Hematopoietic multipotent progenitor cell (in vitro differentiated cells): ENCODE measurements around the gene BATF. TPM values are rescaled to one million over a fixed set of nuclear protein-coding genes. Genes with fewer than 3 reads are reported as not detected.

Experiments used
- DNase-seq, 3 donors: peaks; one replicate each; pipeline ENCODE4 v3.0.0-alpha.2; 2011 to 2015; ENCODE audit warnings: low read depth in 2 of 3, low spot score in 2 of 3
- total RNA-seq: library from RNA; depleted of rRNA; stranded (reverse); fragments of >200 nt; gene quantifications from one replicate; pipeline ENCODE4 v1.2.3, GENCODE V29; 2012

Gene BATF
- total RNA-seq, 1 donor: 24.2 TPM

GRCh38 chr14:75559451-75560222 is 37.4 kb downstream of the BATF start:
- DNase-seq: peak in 2 of 3 donors; percentile 63 to 71

- peak in 2 of 3 donors; percentile 25 to 44 for DNase-seq
Observed at GRCh38 chr14:75561013-75561432, 38.8 kb downstream of the BATF start.

DNA sequence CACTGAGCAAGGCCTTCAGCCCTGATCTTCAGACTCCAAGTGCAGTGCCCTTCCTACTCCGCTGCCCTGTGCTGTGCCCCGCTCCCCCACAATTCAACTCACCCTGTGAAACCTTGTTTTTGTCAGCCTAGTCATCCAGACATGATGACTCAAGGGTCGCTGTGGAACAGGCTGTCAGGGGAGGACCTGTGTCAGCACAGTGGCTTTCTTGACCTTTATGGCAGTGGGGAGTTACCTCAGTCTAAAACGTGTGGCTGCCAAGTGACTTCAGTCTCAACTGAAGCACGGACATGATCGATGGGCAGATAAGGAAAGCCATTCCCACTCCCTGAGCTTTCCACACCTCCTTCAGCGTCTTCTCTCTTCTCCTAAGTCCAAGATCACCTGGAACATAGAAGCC is 39.8 kb downstream of the BATF start:
- no peak for DNase-seq

DNA sequence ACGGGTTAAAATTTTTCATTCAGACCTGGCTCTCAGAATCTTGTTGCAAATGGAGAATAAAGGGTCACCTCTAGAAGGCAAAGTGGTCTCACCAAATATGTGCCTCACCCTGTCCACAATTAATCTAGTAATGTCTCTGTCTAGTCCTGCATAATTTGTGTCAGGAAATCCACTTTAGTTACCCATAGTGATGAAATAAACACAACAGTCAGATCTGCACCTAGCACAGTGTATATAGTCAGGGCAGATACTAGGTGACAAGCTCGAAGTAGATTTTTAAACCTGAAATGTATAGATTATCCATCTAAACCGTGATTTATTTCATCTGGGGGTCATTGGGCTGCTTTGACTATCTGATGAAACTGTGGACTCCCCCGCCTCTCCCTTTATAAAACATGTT is 40.2 kb downstream of the BATF start:
- no peak for DNase-seq

GRCh38 chr14:75563931-75564330 is 41.7 kb downstream of the BATF start:
- no peak for DNase-seq

- DNase-seq: peak in 1 of 3 donors; percentile 58
Observed at GRCh38 chr14:75565056-75565455, 42.8 kb downstream of the BATF start.

- peak; percentile 19 to 53 (median 47) for DNase-seq
Observed at GRCh38 chr14:75566321-75566720, 44.1 kb downstream of the BATF start.

GRCh38 chr14:75566752-75567151 is 44.5 kb downstream of the BATF start:
- no peak for DNase-seq

- no peak for DNase-seq
Observed at GRCh38 chr14:75568140-75568539, 45.9 kb downstream of the BATF start.

DNA sequence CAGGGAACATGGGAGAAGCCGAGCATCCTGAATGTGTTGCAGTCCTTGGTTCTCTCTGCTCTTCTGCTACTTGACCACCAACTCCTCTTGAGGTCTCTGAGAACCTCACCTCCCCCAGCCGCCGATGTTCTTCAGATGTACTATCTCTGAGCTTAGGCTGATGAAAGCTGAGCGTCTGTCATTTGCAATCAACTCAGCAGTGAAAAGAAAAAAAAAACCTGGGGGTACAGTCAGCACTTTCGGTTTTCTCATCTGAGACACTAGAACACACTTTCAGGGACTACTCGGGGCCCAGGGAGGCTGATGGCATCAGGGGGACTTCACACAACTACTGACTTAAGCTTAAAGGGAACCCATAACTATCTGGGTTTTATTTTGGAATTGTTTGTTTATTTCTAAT is 46.5 kb downstream of the BATF start:
- no peak for DNase-seq

DNA sequence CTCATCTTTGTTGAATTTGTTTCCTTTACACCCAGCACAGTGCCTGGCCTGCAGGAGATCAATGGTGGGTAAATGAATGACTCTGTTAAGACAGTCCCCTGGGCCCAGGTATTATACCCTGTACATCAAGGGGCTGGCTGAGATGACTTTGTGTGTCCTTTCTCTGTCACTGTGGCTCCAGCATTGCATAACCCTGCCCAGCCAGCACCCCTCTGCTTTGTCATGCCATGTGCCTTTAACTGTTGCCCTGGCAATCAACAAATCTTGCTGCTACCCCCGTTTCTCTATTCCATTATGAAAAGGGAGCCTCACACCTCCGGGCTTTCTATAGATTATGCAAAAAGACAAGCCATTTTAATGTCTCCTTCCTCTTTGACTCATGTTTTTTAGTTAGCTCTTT is 48.5 kb downstream of the BATF start:
- peak in 1 of 3 donors; percentile 49 for DNase-seq

GRCh38 chr14:75572104-75572503 is 49.8 kb downstream of the BATF start:
- DNase-seq: no peak

DNA sequence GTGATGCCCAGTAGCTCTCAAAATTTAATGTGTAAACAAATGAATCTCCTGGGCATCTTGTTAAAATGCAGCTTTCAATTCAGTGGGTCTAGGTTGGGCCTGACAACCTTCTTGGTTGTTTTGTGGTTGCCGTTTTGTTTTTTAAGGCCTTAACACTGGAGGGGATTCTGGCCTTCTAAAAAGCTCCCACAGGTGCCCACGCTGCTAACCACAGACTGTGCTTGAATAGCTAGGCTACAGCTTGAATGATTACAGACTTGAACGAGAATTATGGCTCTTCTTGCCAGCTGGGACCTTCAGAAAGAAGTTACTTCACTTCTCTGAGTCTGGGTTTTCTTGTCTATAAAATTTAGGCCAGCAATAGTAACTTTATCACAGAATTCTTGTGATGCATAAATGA is 54.8 kb downstream of the BATF start:
- no peak for DNase-seq

DNA sequence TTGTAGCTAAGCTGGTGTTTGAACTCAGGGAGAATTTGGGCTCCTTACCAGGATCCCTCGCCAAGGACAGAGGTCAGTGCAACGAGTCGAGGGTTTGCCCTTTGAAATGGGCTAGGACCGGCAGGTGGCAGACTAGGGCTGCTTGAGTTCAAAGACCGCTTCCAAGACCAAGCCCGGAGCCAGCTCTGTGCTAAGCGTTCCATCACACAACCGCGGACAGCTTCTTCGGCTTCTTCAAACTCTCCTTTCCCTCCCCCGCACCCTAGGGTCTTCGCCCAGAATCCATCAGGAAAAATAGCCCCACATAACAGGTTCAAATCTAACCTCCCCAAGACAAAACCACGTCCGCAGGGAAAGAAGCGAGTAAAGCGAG is 55.4 kb downstream of the BATF start:
- peak; percentile 28 to 83 (median 63) for DNase-seq

- DNase-seq: peak; percentile 10 to 52 (median 44)
Observed at GRCh38 chr14:75578102-75578785, 56.0 kb downstream of the BATF start, which contains the start of gene FLVCR2. Gene FLVCR2 (plus strand): TSS chr14:75578620. CDS start chr14:75578973, 353 bp downstream.

- DNase-seq: no peak
Observed at GRCh38 chr14:75578786-75579337, 56.6 kb downstream of the BATF start.

- DNase-seq: no peak
Observed at GRCh38 chr14:75579338-75579864, 57.1 kb downstream of the BATF start.

- no peak for DNase-seq
Observed at GRCh38 chr14:75579882-75580281, 57.6 kb downstream of the BATF start.

- DNase-seq: no peak
Observed at GRCh38 chr14:75587388-75587787, 65.1 kb downstream of the BATF start.

GRCh38 chr14:75589931-75590330 is 67.7 kb downstream of the BATF start:
- no peak for DNase-seq

- no peak for DNase-seq
Observed at GRCh38 chr14:75591331-75591946, 69.2 kb downstream of the BATF start.
